Suprapubic skin (tissue), 4 donors: Measurements from ENCODE around the gene SYNPO.

Source experiments
- CTCF ChIP-seq, 2 donors: fragments of 200-600 bp in 1 of 2; fragments of 450-650 bp in 1 of 2; sonication (generic) in 1 of 2; IDR thresholded peaks; one replicate each; pipeline ENCODE4 v1.5.1; 2016 to 2019; ENCODE audit warnings: antibody characterized with exemption in 2 of 2, mild to moderate bottlenecking in 1 of 2, moderate library complexity in 1 of 2
- POLR2A ChIP-seq, 2 donors: fragments of 450-650 bp; IDR thresholded peaks; one replicate each; pipeline ENCODE4 v1.6.1; 2017; ENCODE audit warnings: antibody characterized with exemption in 2 of 2, mild to moderate bottlenecking in 2 of 2, moderate library complexity in 2 of 2
- POLR2AphosphoS5 ChIP-seq, 3 donors: sonication (generic); formaldehyde crosslinking; IDR thresholded peaks; one replicate each; pipeline ENCODE4 v1.6.1; 2017; ENCODE audit warnings: antibody characterized with exemption in 3 of 3

GRCh38 chr5:150616506-150616905 lies 24.0 kb upstream of the SYNPO start:
- TF ChIP-seq CTCF (IDR thresholded peaks at IDR 0.05), result no peak
- TF ChIP-seq POLR2A (IDR thresholded peaks at IDR 0.05), result no peak
- no peak for TF ChIP-seq POLR2AphosphoS5 (IDR thresholded peaks at IDR 0.05)
